NT2/D1 (cell line): ENCODE results near the gene ANKRD13B.
"Not testable (repeated sequence)": the region's sequence is repeated elsewhere in the genome, so short reads cannot be mapped to it uniquely, and the experiment has no call there.

Source experiments
- DNase-seq: peaks from one replicate; pipeline ENCODE4 v3.0.0-alpha.2; 2011; ENCODE audit warnings: low read depth, low spot score
- H3K27me3 ChIP-seq: 2 replicates; pipeline ENCODE4 v1.6.0; 2011; ENCODE audit warnings: mild to moderate bottlenecking; ENCODE audit not compliant: insufficient read length, insufficient read depth
- H3K36me3 ChIP-seq: 2 replicates; pipeline ENCODE4 v1.6.1; 2011; ENCODE audit warnings: mild to moderate bottlenecking, low read length, mixed read lengths; ENCODE audit not compliant: insufficient read depth, insufficient read length
- H3K4me1 ChIP-seq: 2 replicates; pipeline ENCODE4 v1.5.1; 2011; ENCODE audit not compliant: insufficient read depth, insufficient read length
- H3K4me3 ChIP-seq: 2 replicates; pipeline ENCODE4 v1.5.1; 2011; ENCODE audit warnings: low read depth; ENCODE audit not compliant: insufficient read length
- H3K9ac ChIP-seq: 2 replicates; pipeline ENCODE4 v1.6.0; 2011; ENCODE audit warnings: low read depth; ENCODE audit not compliant: insufficient read length
- H3K9me3 ChIP-seq: 2 replicates; pipeline ENCODE4 v1.5.1; 2011; ENCODE audit warnings: mild to moderate bottlenecking, low read length; ENCODE audit not compliant: insufficient read depth
- SUZ12 ChIP-seq: IDR thresholded peaks from 2 replicates; pipeline ENCODE4 v1.6.1; 2011; ENCODE audit not compliant: insufficient read length, insufficient read depth; ENCODE audit errors: extremely low read depth
- YY1 ChIP-seq: IDR thresholded peaks from 2 replicates; pipeline ENCODE4 v1.6.1; 2011; ENCODE audit not compliant: insufficient read length, insufficient read depth
- ZNF274 ChIP-seq: IDR thresholded peaks from 2 replicates; pipeline ENCODE4 v1.6.1; 2011; ENCODE audit warnings: mild to moderate bottlenecking, low read depth, low read length

ANKRD13B gene

GRCh38 chr17:29557739-29558116 is 35.2 kb upstream of the ANKRD13B start:
- no peaks in the 10 kb centered on the region for H3K9me3 ChIP-seq

GRCh38 chr17:29558139-29558538 is 34.8 kb upstream of the ANKRD13B start:
- not testable (repeated sequence) for H3K9ac ChIP-seq, H3K9me3 ChIP-seq, H3K4me1 ChIP-seq, H3K4me3 ChIP-seq, DNase-seq, H3K36me3 ChIP-seq, H3K27me3 ChIP-seq

More at GRCh38 chr17:29557739-29558116, 35.2 kb upstream of the ANKRD13B start:
- H3K36me3 ChIP-seq: no peaks in the 10 kb centered on the region
- no peak overlapping the region for H3K9ac ChIP-seq
- TF ChIP-seq SUZ12 (no peak), ZNF274 (no peak), YY1 (no peak)
- H3K4me1 ChIP-seq: peaks cover 3% of the 10 kb centered on the region
- no peak overlapping the region for H3K4me3 ChIP-seq
- DNase-seq: no peak
- H3K27me3 ChIP-seq: no peaks in the 10 kb centered on the region

GRCh38 chr17:29559640-29560039 is 33.3 kb upstream of the ANKRD13B start:
- DNase-seq: no peak
- TF ChIP-seq ZNF274: no peak
- TF ChIP-seq SUZ12: no peak
- no peak for TF ChIP-seq YY1
- Histone ChIP-seq H3K4me3 (no peak overlapping the region), H3K4me1 (peaks cover 3% of the 10 kb centered on the region), H3K27me3 (peaks cover 1% of the 10 kb centered on the region), H3K9ac (no peak overlapping the region), H3K9me3 (no peaks in the 10 kb centered on the region), H3K36me3 (no peaks in the 10 kb centered on the region)

GRCh38 chr17:29560316-29560715 is 32.6 kb upstream of the ANKRD13B start:
- TF ChIP-seq SUZ12 (no peak), ZNF274 (no peak), YY1 (no peak)
- no peak overlapping the region for H3K4me3 ChIP-seq
- no peak overlapping the region for H3K9ac ChIP-seq
- no peaks in the 10 kb centered on the region for H3K36me3 ChIP-seq
- H3K9me3 ChIP-seq: no peaks in the 10 kb centered on the region
- H3K27me3 ChIP-seq: peaks cover 7% of the 10 kb centered on the region
- DNase-seq: no peak
- peaks cover 3% of the 10 kb centered on the region for H3K4me1 ChIP-seq

GRCh38 chr17:29561554-29562517 is 31.1 kb upstream of the ANKRD13B start:
- no peaks in the 10 kb centered on the region for H3K9me3 ChIP-seq
- DNase-seq: no peak
- peaks cover 3% of the 10 kb centered on the region for H3K4me1 ChIP-seq
- no peak overlapping the region for H3K9ac ChIP-seq
- peaks cover 21% of the 10 kb centered on the region for H3K27me3 ChIP-seq
- H3K4me3 ChIP-seq: no peak overlapping the region
- TF ChIP-seq YY1: no peak
- TF ChIP-seq SUZ12: no peak
- TF ChIP-seq ZNF274: no peak
- no peaks in the 10 kb centered on the region for H3K36me3 ChIP-seq

- DNase-seq: no peak
- Histone ChIP-seq H3K27me3 (peaks cover 21% of the 10 kb centered on the region), H3K9ac (no peak overlapping the region), H3K36me3 (no peaks in the 10 kb centered on the region), H3K9me3 (no peaks in the 10 kb centered on the region), H3K4me3 (no peak overlapping the region), H3K4me1 (peaks cover 3% of the 10 kb centered on the region)
- TF ChIP-seq ZNF274 (no peak), SUZ12 (no peak), YY1 (no peak)
These were observed 30.3 kb upstream of the ANKRD13B start for GRCh38 chr17:29562615-29563014.

GRCh38 chr17:29563816-29564215 is 29.1 kb upstream of the ANKRD13B start:
- H3K27me3 ChIP-seq: peaks cover 21% of the 10 kb centered on the region
- no peaks in the 10 kb centered on the region for H3K9me3 ChIP-seq
- H3K4me3 ChIP-seq: no peak overlapping the region
- H3K36me3 ChIP-seq: no peaks in the 10 kb centered on the region
- H3K4me1 ChIP-seq: peaks cover 3% of the 10 kb centered on the region
- TF ChIP-seq SUZ12 (no peak), YY1 (no peak), ZNF274 (no peak)
- no peak overlapping the region for H3K9ac ChIP-seq
- DNase-seq: no peak

GRCh38 chr17:29565643-29566472 is 27.1 kb upstream of the ANKRD13B start:
- H3K9me3 ChIP-seq: no peaks in the 10 kb centered on the region
- peak overlapping the region; percentile 74 for H3K9ac ChIP-seq
- no peak for DNase-seq
- H3K4me3 ChIP-seq: peak overlapping the region; percentile 53
- H3K27me3 ChIP-seq: peaks cover 21% of the 10 kb centered on the region
- no peak for TF ChIP-seq SUZ12
- no peak for TF ChIP-seq YY1
- TF ChIP-seq ZNF274: no peak
- no peaks in the 10 kb centered on the region for H3K36me3 ChIP-seq
- peaks cover 3% of the 10 kb centered on the region for H3K4me1 ChIP-seq
